Testis (tissue), 3 donors: ENCODE measurements around the gene IL18R1. TPM values are rescaled to one million over a fixed set of nuclear protein-coding genes. Genes with fewer than 3 reads are reported as not detected.

ENCODE experiments used
- DNase-seq: peaks from one replicate; pipeline ENCODE4 v3.0.0-alpha.2; 2019
- H3K27ac ChIP-seq, 2 donors: fragments of 200-600 bp; sonication (generic); one replicate each; pipeline ENCODE4 v1.5.1; 2019
- H3K27me3 ChIP-seq: fragments of 200-600 bp; sonication (generic); one replicate; pipeline ENCODE4 v1.5.1; 2019
- H3K36me3 ChIP-seq: fragments of 200-600 bp; sonication (generic); one replicate; pipeline ENCODE4 v1.5.1; 2017; ENCODE audit warnings: low read depth; ENCODE audit errors: missing control alignments
- H3K4me1 ChIP-seq: fragments of 200-600 bp; sonication (generic); one replicate; pipeline ENCODE4 v1.5.1; 2019
- H3K4me3 ChIP-seq, 2 donors: fragments of 200-600 bp; sonication (generic); one replicate each; pipeline ENCODE4 v1.5.1; 2017 to 2019
- H3K9me3 ChIP-seq: fragments of 200-600 bp; sonication (generic); one replicate; pipeline ENCODE4 v1.5.1; 2017
- POLR2A ChIP-seq: fragments of 450-650 bp; IDR thresholded peaks from one replicate; pipeline ENCODE4 v1.6.1; 2017; ENCODE audit warnings: antibody characterized with exemption, mild to moderate bottlenecking, moderate library complexity
- WGBS, 2 donors: methylation state at CpG; one replicate each; pipeline ENCODE4 v1.1.5; 2018; 5-methylcytosine and 5-hydroxymethylcytosine counted together
- intact Hi-C: fragments of 100-400 bp; cut with DNase I; formaldehyde crosslinking; loops from one replicate; pipeline ENCODE4 v1.15.1; 2023; ENCODE audit warnings: low total_unique reads
- polyA plus RNA-seq: library from polyadenylated mRNA; stranded (reverse); fragments of 350-450 nt; fragmentation: Illumina TruSeq; extraction: RNeasy Lipid Tissue Mini Kit (QIAGEN cat#74804); gene quantifications from one replicate; pipeline ENCODE4 v1.2.3, GENCODE V29; 2014; ENCODE audit warnings: low read depth, low replicate concordance; ENCODE audit not compliant: insufficient read depth
- total RNA-seq, 2 donors: library from RNA; depleted of rRNA; stranded (reverse); fragments of >200 nt; gene quantifications; one replicate each; pipeline ENCODE4 v1.2.3, GENCODE V29; 2016
- TF ChIP-seq, protein P1 (sequence below), 3 experiments: fragments of 450-650 bp in 2 of 3; fragments of 200-600 bp in 1 of 3; sonication (generic) in 1 of 3; IDR thresholded peaks; one replicate each; pipeline ENCODE4 v1.5.1; 2016 to 2019; ENCODE audit warnings: antibody characterized with exemption in 3 of 3, mild to moderate bottlenecking in 2 of 3, moderate library complexity in 1 of 3

Gene IL18R1
- total and polyA plus RNA-seq, 3 donors from 2014 or later = 1.0 to 2.9 (median 1.1) TPM

DNA sequence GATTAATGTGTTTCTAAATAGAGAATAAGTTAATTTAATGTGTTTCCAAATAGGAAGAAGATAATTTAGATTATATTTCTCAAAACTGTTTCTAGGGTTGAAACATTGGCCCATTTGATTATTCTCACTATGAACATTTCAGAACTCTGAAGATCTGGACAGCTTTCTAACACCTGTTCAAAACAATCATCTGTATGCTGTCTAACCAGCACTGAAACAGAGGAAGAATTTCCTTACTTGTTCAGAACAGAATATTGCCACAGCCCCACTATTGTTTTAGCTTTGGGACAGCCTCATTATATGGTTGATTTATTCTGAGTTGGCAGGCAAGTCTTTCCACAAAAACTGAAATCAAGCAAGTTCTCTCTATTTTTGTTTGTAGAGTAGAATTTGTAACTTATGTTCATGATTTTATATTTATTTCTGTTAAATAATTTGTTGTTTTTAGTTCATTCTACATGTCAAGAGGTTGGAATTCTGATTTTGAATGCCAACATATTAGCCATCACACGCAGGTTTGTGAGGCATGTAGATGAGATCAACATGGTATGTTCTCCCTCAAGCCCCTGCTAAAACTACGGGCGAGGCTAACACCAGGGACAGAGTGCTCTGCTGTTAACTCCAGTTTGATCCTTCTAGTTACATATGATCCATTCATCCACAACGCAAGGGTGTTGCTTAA lies 78.5 kb downstream of the IL18R1 start:
- 90 to 91% methylated on average over 4 of the region's 4 CpGs for WGBS, 2 donors
- Histone ChIP-seq H3K4me1 (no peaks in the 10 kb centered on the region), H3K27me3 (no peaks in the 10 kb centered on the region), H3K4me3 (no peak overlapping the region), H3K27ac (no peak overlapping the region), H3K9me3 (no peaks in the 10 kb centered on the region), H3K36me3 (no peaks in the 10 kb centered on the region)
- DNase-seq = no peak
- intact Hi-C loops = no loop called here
- TF ChIP-seq, protein P1, sequence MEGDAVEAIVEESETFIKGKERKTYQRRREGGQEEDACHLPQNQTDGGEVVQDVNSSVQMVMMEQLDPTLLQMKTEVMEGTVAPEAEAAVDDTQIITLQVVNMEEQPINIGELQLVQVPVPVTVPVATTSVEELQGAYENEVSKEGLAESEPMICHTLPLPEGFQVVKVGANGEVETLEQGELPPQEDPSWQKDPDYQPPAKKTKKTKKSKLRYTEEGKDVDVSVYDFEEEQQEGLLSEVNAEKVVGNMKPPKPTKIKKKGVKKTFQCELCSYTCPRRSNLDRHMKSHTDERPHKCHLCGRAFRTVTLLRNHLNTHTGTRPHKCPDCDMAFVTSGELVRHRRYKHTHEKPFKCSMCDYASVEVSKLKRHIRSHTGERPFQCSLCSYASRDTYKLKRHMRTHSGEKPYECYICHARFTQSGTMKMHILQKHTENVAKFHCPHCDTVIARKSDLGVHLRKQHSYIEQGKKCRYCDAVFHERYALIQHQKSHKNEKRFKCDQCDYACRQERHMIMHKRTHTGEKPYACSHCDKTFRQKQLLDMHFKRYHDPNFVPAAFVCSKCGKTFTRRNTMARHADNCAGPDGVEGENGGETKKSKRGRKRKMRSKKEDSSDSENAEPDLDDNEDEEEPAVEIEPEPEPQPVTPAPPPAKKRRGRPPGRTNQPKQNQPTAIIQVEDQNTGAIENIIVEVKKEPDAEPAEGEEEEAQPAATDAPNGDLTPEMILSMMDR (IDR thresholded peaks at IDR 0.05) = no peak
- TF ChIP-seq POLR2A = no peak

DNA sequence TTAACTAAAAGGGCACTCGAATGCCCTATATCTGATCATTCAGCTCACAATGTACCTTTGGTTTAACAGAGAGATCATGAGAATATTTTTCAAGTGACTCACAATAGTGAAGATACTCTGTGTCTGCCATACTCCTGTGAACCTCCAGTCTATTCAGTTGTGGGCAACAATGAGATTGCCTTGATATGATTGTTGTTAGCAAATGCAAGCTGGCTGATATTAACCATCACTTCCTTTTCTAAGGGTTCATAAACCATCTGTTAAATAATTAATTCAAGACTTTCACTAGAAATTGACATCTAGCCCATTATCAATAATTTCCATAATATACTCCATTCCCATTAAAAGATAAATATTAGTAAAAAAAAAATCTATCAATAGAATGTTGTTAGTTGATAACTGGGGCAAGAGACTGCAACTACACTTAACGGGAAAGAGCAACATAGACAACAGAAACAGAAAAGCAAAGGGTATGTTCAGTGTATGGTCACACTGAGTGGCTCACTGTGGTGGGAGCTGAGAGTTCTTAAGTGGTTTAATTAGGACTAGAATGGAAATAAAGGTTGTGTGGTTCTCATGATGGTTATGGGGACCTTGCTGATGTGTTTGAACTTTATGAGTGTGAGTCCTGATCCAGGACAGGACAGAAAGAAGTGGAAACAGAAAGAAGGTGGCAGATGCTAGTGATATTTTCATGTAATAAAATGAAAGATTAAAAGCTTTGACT lies 79.2 kb downstream of the IL18R1 start:
- Histone ChIP-seq H3K27ac (no peak overlapping the region), H3K27me3 (no peaks in the 10 kb centered on the region), H3K4me3 (no peak overlapping the region), H3K4me1 (no peaks in the 10 kb centered on the region), H3K36me3 (no peaks in the 10 kb centered on the region), H3K9me3 (no peaks in the 10 kb centered on the region)
- TF ChIP-seq, protein P1 (IDR thresholded peaks at IDR 0.05) = no peak
- TF ChIP-seq POLR2A = no peak
- intact Hi-C loops = no loop called here
- 89 to 92% methylated on average over 2 of the region's 2 CpGs for WGBS, 2 donors
- no peak for DNase-seq

DNA sequence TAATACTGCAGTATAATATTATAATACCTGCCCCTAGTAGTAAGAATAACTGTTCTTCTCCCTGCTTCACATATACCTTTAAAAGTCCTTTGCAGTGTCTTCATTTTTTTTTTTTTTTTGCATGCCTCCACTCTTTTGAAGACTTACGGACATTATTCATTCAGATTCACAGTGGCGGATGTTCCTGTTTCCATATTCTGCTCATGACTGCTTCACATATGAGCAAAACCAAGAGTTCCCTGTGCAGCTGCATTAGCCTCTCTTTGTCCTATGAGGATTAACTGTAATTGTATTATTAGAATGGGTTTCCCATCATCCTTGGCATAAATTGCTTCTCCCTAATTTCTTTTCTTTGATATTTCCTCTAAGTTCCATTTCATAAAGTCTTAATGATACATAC lies 80.1 kb downstream of the IL18R1 start:
- H3K4me1 ChIP-seq = no peaks in the 10 kb centered on the region
- DNase-seq = no peak
- no peaks in the 10 kb centered on the region for H3K27me3 ChIP-seq
- WGBS, 2 donors = 86 to 90% methylated on average over 2 of the region's 2 CpGs
- H3K27ac ChIP-seq = no peak overlapping the region
- no peak overlapping the region for H3K4me3 ChIP-seq
- no peaks in the 10 kb centered on the region for H3K9me3 ChIP-seq
- intact Hi-C loops = no loop called here
- H3K36me3 ChIP-seq = no peaks in the 10 kb centered on the region
- TF ChIP-seq, protein P1 (IDR thresholded peaks at IDR 0.05) = no peak
- TF ChIP-seq POLR2A = no peak

DNA sequence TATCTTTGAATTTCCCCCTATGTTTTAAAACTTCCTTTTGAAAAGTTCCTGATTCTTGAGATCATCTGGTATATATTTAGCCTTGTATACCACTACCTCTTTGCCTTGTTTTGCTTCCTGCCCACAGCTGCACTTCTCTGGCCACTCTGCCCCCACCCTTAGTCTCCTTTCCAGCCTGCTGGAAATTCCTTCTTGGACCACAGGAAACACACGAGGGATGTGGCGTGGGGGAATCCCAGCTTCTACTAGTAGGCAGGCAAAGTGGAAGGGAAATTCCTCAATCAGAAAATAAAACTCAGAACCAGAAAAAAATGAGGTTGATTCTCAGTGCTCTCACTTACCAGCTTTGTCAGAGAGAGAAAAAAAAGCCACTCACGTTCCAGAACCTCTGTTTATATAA lies 80.7 kb downstream of the IL18R1 start:
- no peaks in the 10 kb centered on the region for H3K27me3 ChIP-seq
- no peaks in the 10 kb centered on the region for H3K4me1 ChIP-seq
- no peaks in the 10 kb centered on the region for H3K36me3 ChIP-seq
- H3K27ac ChIP-seq = no peak overlapping the region
- WGBS, 2 donors = 31 to 33% methylated on average over 3 of the region's 3 CpGs
- DNase-seq = no peak
- TF ChIP-seq, protein P1 (IDR thresholded peaks at IDR 0.05) = no peak
- no peak for TF ChIP-seq POLR2A
- H3K4me3 ChIP-seq = no peak overlapping the region
- intact Hi-C loops = no loop called here
- H3K9me3 ChIP-seq = no peaks in the 10 kb centered on the region
